SH-SY5Y (cell line): Measurements from ENCODE around the gene GPC5.

ENCODE experiments used
- GATA2 ChIP-seq: IDR thresholded peaks from 2 replicates; pipeline ENCODE4 v1.6.1; 2011; ENCODE audit warnings: mild to moderate bottlenecking, low read depth, low read length
- GATA3 ChIP-seq: IDR thresholded peaks from 2 replicates; pipeline ENCODE4 v1.6.1; 2011; ENCODE audit warnings: low read depth, mild to moderate bottlenecking, low read length, moderate library complexity

- TF ChIP-seq GATA3: no peak
- TF ChIP-seq GATA2: no peak
Measured at GRCh38 chr13:92512852-92513251, 1114.4 kb downstream of the GPC5 start.
